Endothelial cell of umbilical vein (primary cell): ENCODE data around the gene SNU13. TPM values are rescaled to one million over a fixed set of nuclear protein-coding genes. Genes with fewer than 3 reads are reported as not detected.
"Not testable (repeated sequence)": the region's sequence is repeated elsewhere in the genome, so short reads cannot be mapped to it uniquely, and the experiment has no call there.

ENCODE experiments used
- BruUV-seq: library from RNA; stranded (reverse); fragments of 400-500 nt; replicated peaks from 2 replicates; lab custom pipeline; 2021; lab: Mats Ljungman, UMichigan
- CTCF ChIA-PET: fragments of 300-600, 350-600 bp; sonication (Branson Sonifier 250); formaldehyde crosslinking; loops from one replicate; lab custom pipeline; 2021; ENCODE audit warnings: antibody characterized with exemption, inconsistent platforms; lab: Charles Lee
- POLR2A ChIA-PET: fragments of 300-600, 350-600 bp; sonication (Branson Sonifier 250); formaldehyde crosslinking; loops from one replicate; lab custom pipeline; 2021; ENCODE audit warnings: antibody characterized with exemption, inconsistent platforms; lab: Charles Lee
- DNase-seq: peaks from one replicate; pipeline ENCODE4 v3.0.0-alpha.2; 2011; ENCODE audit warnings: low read depth, low spot score
- FAIRE-seq: peaks from 2 replicates; lab custom pipeline; 2011; peaks lifted over from hg19 to GRCh38; lab: Jason Lieb, UNC
- H2AFZ ChIP-seq: 2 replicates; pipeline ENCODE4 v1.6.0; 2012; ENCODE audit warnings: low read depth, low read length, control low read depth, inconsistent platforms
- H3K27ac ChIP-seq: 2 replicates; pipeline ENCODE4 v1.5.1; 2011; ENCODE audit warnings: low read depth, mild to moderate bottlenecking, control low read depth, low read length, moderate library complexity; ENCODE audit not compliant: insufficient read depth
- H3K27me3 ChIP-seq, 2 experiments: 2 replicates each; pipeline versions ENCODE4 v1.6.0 to v1.6.1; 2011; ENCODE audit warnings: low read length in 2 of 2, mixed read lengths in 1 of 2; ENCODE audit not compliant: control insufficient read depth in 2 of 2, insufficient read depth in 2 of 2
- H3K36me3 ChIP-seq, 2 experiments: 2 replicates in 1 of 2; 3 replicates in 1 of 2; pipeline ENCODE4 v1.5.1; 2011; ENCODE audit warnings: low read length in 2 of 2, mild to moderate bottlenecking in 1 of 2, moderate library complexity in 1 of 2; ENCODE audit not compliant: control insufficient read depth in 2 of 2, insufficient read depth in 2 of 2; ENCODE audit errors: extremely low read depth in 1 of 2
- H3K4me1 ChIP-seq: 3 replicates; pipeline ENCODE4 v1.5.1; 2011; ENCODE audit warnings: mild to moderate bottlenecking, low read length; ENCODE audit not compliant: control insufficient read depth, insufficient read depth; ENCODE audit errors: extremely low read depth
- H3K4me2 ChIP-seq: 2 replicates; pipeline ENCODE4 v1.6.1; 2011; ENCODE audit warnings: low read length, control low read depth, mixed read lengths; ENCODE audit not compliant: insufficient read depth
- H3K4me3 ChIP-seq, 3 experiments: fragments of 200-600 bp in 1 of 3; sonication (generic), shearing (Covaris generic) in 1 of 3; replicated peaks in 1 of 3; 2 replicates each; pipeline ENCODE4 v1.5.1; 2011 to 2016; ENCODE audit warnings: control low read depth in 3 of 3, low read length in 3 of 3, mild to moderate bottlenecking in 2 of 3, inconsistent platforms in 1 of 3, low read depth in 1 of 3, moderate library complexity in 1 of 3; ENCODE audit not compliant: insufficient read depth in 1 of 3
- H3K79me2 ChIP-seq: 2 replicates; pipeline ENCODE4 v1.6.0; 2012; ENCODE audit warnings: low read length, inconsistent platforms; ENCODE audit not compliant: control insufficient read depth, insufficient read depth
- H3K9ac ChIP-seq: replicated peaks from 2 replicates; pipeline ENCODE3; 2011; ENCODE audit warnings: low read length, control low read depth; ENCODE audit not compliant: insufficient read depth; ENCODE audit errors: extremely low read depth
- H3K9me1 ChIP-seq: replicated peaks from 3 replicates; pipeline ENCODE4 v1.6.0; 2011; ENCODE audit warnings: mild to moderate bottlenecking, low read length; ENCODE audit not compliant: control insufficient read depth, insufficient read depth; ENCODE audit errors: extremely low read depth
- H3K9me3 ChIP-seq: replicated peaks from 2 replicates; pipeline ENCODE4 v1.5.1; 2012; ENCODE audit warnings: low read length, inconsistent platforms; ENCODE audit not compliant: control insufficient read depth, insufficient read depth
- H4K20me1 ChIP-seq: replicated peaks from 2 replicates; pipeline ENCODE3; 2011; ENCODE audit warnings: mild to moderate bottlenecking, low read length; ENCODE audit not compliant: control insufficient read depth, insufficient read depth; ENCODE audit errors: extremely low read depth
- EZH2 ChIP-seq: IDR thresholded peaks from 2 replicates; pipeline ENCODE4 v1.6.1; 2012; ENCODE audit warnings: borderline replicate concordance, low read depth, mild to moderate bottlenecking, moderate library complexity, low read length, inconsistent platforms; ENCODE audit not compliant: severe bottlenecking
- FOS ChIP-seq: IDR thresholded peaks from 2 replicates; pipeline ENCODE4 v1.6.1; 2011; ENCODE audit warnings: mild to moderate bottlenecking, low read length, moderate library complexity, borderline replicate concordance; ENCODE audit not compliant: insufficient read depth
- POLR2A ChIP-seq: IDR thresholded peaks from 2 replicates; pipeline ENCODE4 v1.6.1; 2012; ENCODE audit warnings: low read depth, mild to moderate bottlenecking, control low read depth, low read length
- dilution Hi-C: fragments of 300-500 bp; cut with MboI; formaldehyde crosslinking; loops from one replicate; pipeline ENCODE4 v1.15.0; 2019; ENCODE audit warnings: low sequenced_read_pairs; ENCODE audit not compliant: extremely low pct_ligation_motif_present
- intact Hi-C: fragments of 100-400 bp; cut with micrococcal nuclease; formaldehyde crosslinking; loops from one replicate; pipeline ENCODE4 v1.10.0; 2022
- polyA plus RNA-seq, 4 experiments: library from polyadenylated mRNA; depleted of rRNA in 3 of 4; stranded (reverse) in 3 of 4; unstranded in 1 of 4; fragments of >200 nt; gene quantifications; 2 replicates each; pipeline versions ENCODE4 v1.2.1 to v1.2.3, GENCODE V29; 2011 to 2012; ENCODE audit warnings: missing spikeins in 1 of 4
- small RNA-seq: library from RNA; depleted of rRNA; stranded (forward); fragments of <200 nt; gene quantifications from one replicate; pipeline ENCODE3, GENCODE V24; 2012; ENCODE audit warnings: low replicate concordance, low read depth; ENCODE audit not compliant: insufficient read depth, insufficient read length
- total RNA-seq: library from RNA; stranded (reverse); gene quantifications from 2 replicates; pipeline ENCODE4 v1.2.3, GENCODE V29; 2021
- TF ChIP-seq, protein P1 (sequence below), 2 donors: IDR thresholded peaks; 1 replicate in 1 of 2; 2 replicates in 1 of 2; pipeline ENCODE4 v1.5.1; 2011; ENCODE audit warnings: low read length in 2 of 2, mild to moderate bottlenecking in 2 of 2, moderate library complexity in 2 of 2, control low read depth in 1 of 2, inconsistent platforms in 1 of 2, low read depth in 1 of 2; ENCODE audit not compliant: insufficient read depth in 1 of 2; ENCODE audit errors: extremely low read depth in 1 of 2

The SNU13 gene
- total and polyA plus RNA-seq, 2 donors (not counting 3 experiments of a cell fraction or from before 2014, with no cell fraction given), result 138 to 194 TPM

DNA sequence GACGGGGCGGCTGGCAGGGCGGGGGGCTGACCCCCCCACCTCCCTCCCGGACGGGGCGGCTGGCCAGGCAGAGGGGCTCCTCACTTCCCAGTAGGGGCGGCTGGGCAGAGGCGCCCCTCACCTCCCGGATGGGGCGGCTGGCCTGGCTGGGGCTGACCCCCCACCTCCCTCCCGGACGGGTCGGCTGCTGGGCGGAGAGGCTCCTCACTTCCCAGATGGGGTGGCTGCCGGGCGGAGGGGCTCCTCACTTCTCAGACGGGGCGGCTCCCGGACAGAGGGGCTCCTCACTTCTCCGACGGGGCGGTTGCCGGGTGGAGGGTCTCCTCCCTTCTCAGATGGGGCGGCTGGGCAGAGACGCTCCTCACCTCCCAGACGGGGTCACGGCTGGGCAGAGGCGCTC is 57.6 kb downstream of the SNU13 start:
- CTCF ChIA-PET, H3K4me3 ChIP-seq, dilution Hi-C loops, H2AFZ ChIP-seq, H3K9ac ChIP-seq, H3K9me1 ChIP-seq, H4K20me1 ChIP-seq, FAIRE-seq, H3K4me1 ChIP-seq, BruUV-seq, DNase-seq, H3K4me2 ChIP-seq, H3K9me3 ChIP-seq, POLR2A ChIA-PET, intact Hi-C loops, H3K27ac ChIP-seq, H3K27me3 ChIP-seq: not testable (repeated sequence)
- Histone ChIP-seq H3K79me2 (peaks cover 32% of the 10 kb centered on the region), H3K36me3 (peaks cover 6 to 18% of the 10 kb centered on the region in 2 experiments)

DNA sequence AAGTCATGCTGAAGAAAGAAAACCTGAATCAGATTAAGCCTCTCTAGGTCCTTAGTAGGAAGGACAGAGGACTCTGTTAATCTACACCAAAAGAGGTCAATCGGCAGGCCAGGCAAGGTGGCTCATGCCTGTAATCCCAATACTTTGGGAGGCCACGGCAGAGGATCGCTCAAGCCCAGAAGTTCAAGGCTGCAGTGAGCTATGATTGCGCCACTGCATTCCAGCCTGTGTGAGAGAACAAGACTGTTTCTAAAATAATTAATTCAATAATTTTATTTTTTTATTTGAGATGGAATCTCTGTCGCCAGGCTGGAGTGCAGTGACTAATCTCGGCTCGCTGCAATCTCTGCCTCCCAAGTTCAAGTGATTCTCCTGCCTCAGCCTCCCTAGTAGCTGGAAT is 63.1 kb downstream of the SNU13 start:
- DNase-seq, result no peak
- Histone ChIP-seq H4K20me1 (no peaks in the 10 kb centered on the region), H3K36me3 (peaks cover 9 to 14% of the 10 kb centered on the region in 2 experiments), H3K4me3 (no peak overlapping the region), H3K9me3 (no peaks in the 10 kb centered on the region), H3K79me2 (peaks cover 55% of the 10 kb centered on the region), H3K9ac (no peak overlapping the region), H3K4me1 (peaks cover 7% of the 10 kb centered on the region), H3K27me3 (no peaks in the 10 kb centered on the region), H3K9me1 (no peaks in the 10 kb centered on the region), H2AFZ (no peak overlapping the region), H3K27ac (no peak overlapping the region), H3K4me2 (no peak overlapping the region)
- CTCF ChIA-PET, result interaction anchor here (0.7 kb wide), 1 partner anchor 82 kb away, joined by 3 read pairs; no protein-coding TSS in a partner anchor
- no TSS peak for BruUV-seq
- intact Hi-C loops (no loop called here), dilution Hi-C loops (no loop called here)
- POLR2A ChIA-PET, result no interaction called here
- FAIRE-seq, result no peak
- TF ChIP-seq POLR2A, result no peak
- TF ChIP-seq EZH2, result no peak
- TF ChIP-seq FOS, result no peak
- TF ChIP-seq, protein P1, sequence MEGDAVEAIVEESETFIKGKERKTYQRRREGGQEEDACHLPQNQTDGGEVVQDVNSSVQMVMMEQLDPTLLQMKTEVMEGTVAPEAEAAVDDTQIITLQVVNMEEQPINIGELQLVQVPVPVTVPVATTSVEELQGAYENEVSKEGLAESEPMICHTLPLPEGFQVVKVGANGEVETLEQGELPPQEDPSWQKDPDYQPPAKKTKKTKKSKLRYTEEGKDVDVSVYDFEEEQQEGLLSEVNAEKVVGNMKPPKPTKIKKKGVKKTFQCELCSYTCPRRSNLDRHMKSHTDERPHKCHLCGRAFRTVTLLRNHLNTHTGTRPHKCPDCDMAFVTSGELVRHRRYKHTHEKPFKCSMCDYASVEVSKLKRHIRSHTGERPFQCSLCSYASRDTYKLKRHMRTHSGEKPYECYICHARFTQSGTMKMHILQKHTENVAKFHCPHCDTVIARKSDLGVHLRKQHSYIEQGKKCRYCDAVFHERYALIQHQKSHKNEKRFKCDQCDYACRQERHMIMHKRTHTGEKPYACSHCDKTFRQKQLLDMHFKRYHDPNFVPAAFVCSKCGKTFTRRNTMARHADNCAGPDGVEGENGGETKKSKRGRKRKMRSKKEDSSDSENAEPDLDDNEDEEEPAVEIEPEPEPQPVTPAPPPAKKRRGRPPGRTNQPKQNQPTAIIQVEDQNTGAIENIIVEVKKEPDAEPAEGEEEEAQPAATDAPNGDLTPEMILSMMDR (IDR thresholded peaks at IDR 0.05; ENCODE audit: extremely low read depth in 1 of 2, insufficient read depth in 1 of 2, low read depth in 1 of 2, low read length in 2 of 2), result no peak

Small RNAs within 50 kb of the gene (small RNA-seq; reads per million reads assigned to genes)
- gene HMGN2P10 (not detected), gene RF00019 (not detected), gene RNU6-476P (not detected), gene RNU6ATAC22P (not detected)

Other genes with a start within 250 kb of the SNU13 start
- gene TOB2, start 242.1 kb downstream of the SNU13 start, total RNA-seq, result 39.4 and 44.7 TPM in 2 replicates
- 21.7 and 23.2 TPM in 2 replicates for gene TOB2, start 242.1 kb downstream of the SNU13 start, polyA plus RNA-seq
- 55.9 and 63.7 TPM in 2 replicates for gene PHF5A, start 220.2 kb downstream of the SNU13 start, total RNA-seq
- 51.8 and 61.1 TPM in 2 replicates for gene PHF5A, start 220.2 kb downstream of the SNU13 start, polyA plus RNA-seq
- gene ACO2, start 219.8 kb downstream of the SNU13 start, total RNA-seq, result 79.1 and 79.7 TPM in 2 replicates
- gene ACO2, start 219.8 kb downstream of the SNU13 start, polyA plus RNA-seq, result 62.0 and 63.8 TPM in 2 replicates
- 39.4 and 42.3 TPM in 2 replicates for gene POLR3H, start 144.4 kb downstream of the SNU13 start, total RNA-seq
- gene POLR3H, start 144.4 kb downstream of the SNU13 start, polyA plus RNA-seq, result 31.2 and 33.5 TPM in 2 replicates
- not detected in 2 replicates for gene CSDC2, start 127.9 kb downstream of the SNU13 start, total RNA-seq
- not detected in 2 replicates for gene CSDC2, start 127.9 kb downstream of the SNU13 start, polyA plus RNA-seq
- gene PMM1, start 99.0 kb downstream of the SNU13 start, total RNA-seq, result 12.8 and 14.6 TPM in 2 replicates
- gene PMM1, start 99.0 kb downstream of the SNU13 start, polyA plus RNA-seq, result 28.0 and 31.7 TPM in 2 replicates
- gene DESI1, start 67.8 kb downstream of the SNU13 start, total RNA-seq, result 49.4 and 59.1 TPM in 2 replicates
- gene DESI1, start 67.8 kb downstream of the SNU13 start, polyA plus RNA-seq, result 36.8 and 42.1 TPM in 2 replicates
- gene XRCC6, start 67.6 kb downstream of the SNU13 start, total RNA-seq, result 309 and 313 TPM in 2 replicates
- gene XRCC6, start 67.6 kb downstream of the SNU13 start, polyA plus RNA-seq, result 79.5 and 117 TPM in 2 replicates
- 0.76 and 1.5 TPM in 2 replicates for gene MEI1, start 10.6 kb upstream of the SNU13 start, total RNA-seq
- 1.9 and 2.7 TPM in 2 replicates for gene MEI1, start 10.6 kb upstream of the SNU13 start, polyA plus RNA-seq
- 8.1 and 8.4 TPM in 2 replicates for gene CCDC134, start 111.8 kb upstream of the SNU13 start, total RNA-seq
- 4.0 and 4.5 TPM in 2 replicates for gene CCDC134, start 111.8 kb upstream of the SNU13 start, polyA plus RNA-seq
- gene SREBF2, start 144.2 kb upstream of the SNU13 start, total RNA-seq, result 136 and 144 TPM in 2 replicates
- 101 and 105 TPM in 2 replicates for gene SREBF2, start 144.2 kb upstream of the SNU13 start, polyA plus RNA-seq
- gene SHISA8, start 226.2 kb upstream of the SNU13 start, total RNA-seq, result not detected in 2 replicates
- not detected in 2 replicates for gene SHISA8, start 226.2 kb upstream of the SNU13 start, polyA plus RNA-seq
- gene TNFRSF13C, start 237.9 kb upstream of the SNU13 start, total RNA-seq, result 0.51 and 0.81 TPM in 2 replicates
- gene TNFRSF13C, start 237.9 kb upstream of the SNU13 start, polyA plus RNA-seq, result 0.19 and 0.27 TPM in 2 replicates